Sigmoid colon (tissue), 3 donors: ENCODE results near the gene MAD2L1.

Source experiments
- POLR2A ChIP-seq, 2 donors: fragments of 450-650 bp; IDR thresholded peaks; one replicate each; pipeline ENCODE4 v1.6.1; 2016; ENCODE audit warnings: antibody characterized with exemption in 2 of 2, mild to moderate bottlenecking in 2 of 2, moderate library complexity in 2 of 2
- TF ChIP-seq, protein P1 (sequence below), 4 experiments: fragments of 450-650 bp in 3 of 4; fragments of 200-600 bp in 1 of 4; IDR thresholded peaks; one replicate each; pipeline ENCODE4 v1.5.1; 2016 to 2019; ENCODE audit warnings: antibody characterized with exemption in 4 of 4, mild to moderate bottlenecking in 3 of 4, moderate library complexity in 2 of 4

DNA sequence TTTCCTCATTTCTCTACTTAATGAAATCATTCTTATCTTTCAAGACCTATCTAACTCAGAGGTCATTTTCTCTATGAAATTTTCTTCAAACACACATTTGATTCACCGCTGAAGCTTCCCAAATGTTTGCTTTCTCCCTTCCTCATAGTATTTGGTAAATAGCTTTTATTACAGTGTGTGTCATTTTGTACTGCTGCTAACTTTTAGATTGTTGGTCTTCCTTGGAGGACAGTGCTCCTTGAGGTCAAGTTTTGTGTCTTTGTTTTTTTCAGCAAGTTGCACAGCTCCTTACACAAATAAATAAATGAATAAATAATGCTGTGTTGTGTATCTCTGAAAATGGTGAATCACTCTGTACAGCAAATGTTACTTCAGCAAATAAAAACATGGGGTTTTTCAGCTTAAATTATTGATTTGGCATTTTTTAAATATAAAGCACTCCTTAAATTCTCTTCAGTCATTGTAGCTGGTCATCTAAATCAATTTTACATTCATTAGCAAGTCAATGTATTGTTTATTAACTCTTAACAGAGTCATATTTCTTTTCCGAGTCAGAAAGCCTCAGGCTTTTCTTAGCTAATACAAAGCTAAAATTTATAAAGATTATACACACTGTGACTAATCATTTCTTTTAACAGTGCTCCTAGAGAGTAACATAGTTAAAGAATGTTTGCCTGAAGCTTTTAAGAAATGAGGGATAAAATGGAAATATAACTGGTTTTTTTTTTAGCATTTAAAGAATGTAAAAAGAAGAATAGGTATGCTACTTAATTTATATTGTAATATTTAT lies 30.1 kb upstream of the MAD2L1 start:
- TF ChIP-seq, protein P1, sequence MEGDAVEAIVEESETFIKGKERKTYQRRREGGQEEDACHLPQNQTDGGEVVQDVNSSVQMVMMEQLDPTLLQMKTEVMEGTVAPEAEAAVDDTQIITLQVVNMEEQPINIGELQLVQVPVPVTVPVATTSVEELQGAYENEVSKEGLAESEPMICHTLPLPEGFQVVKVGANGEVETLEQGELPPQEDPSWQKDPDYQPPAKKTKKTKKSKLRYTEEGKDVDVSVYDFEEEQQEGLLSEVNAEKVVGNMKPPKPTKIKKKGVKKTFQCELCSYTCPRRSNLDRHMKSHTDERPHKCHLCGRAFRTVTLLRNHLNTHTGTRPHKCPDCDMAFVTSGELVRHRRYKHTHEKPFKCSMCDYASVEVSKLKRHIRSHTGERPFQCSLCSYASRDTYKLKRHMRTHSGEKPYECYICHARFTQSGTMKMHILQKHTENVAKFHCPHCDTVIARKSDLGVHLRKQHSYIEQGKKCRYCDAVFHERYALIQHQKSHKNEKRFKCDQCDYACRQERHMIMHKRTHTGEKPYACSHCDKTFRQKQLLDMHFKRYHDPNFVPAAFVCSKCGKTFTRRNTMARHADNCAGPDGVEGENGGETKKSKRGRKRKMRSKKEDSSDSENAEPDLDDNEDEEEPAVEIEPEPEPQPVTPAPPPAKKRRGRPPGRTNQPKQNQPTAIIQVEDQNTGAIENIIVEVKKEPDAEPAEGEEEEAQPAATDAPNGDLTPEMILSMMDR (IDR thresholded peaks at IDR 0.05): no peak
- TF ChIP-seq POLR2A (IDR thresholded peaks at IDR 0.05): no peak
